WERI-Rb-1 (cell line): ENCODE results near the gene SUDS3.
A peak's percentile ranks its signal among the peaks of the same experiment; 100 is the strongest.

Source experiments
- DNase-seq: peaks from one replicate; pipeline ENCODE4 v3.0.0-alpha.2; 2020
- H3K27ac ChIP-seq: fragments of 250-450 bp; sonication (Bioruptor Pico); 2 replicates; pipeline ENCODE4 v1.5.1; 2020; ENCODE audit warnings: mild to moderate bottlenecking, moderate library complexity
- H3K27me3 ChIP-seq: fragments of 250-450 bp; sonication (Bioruptor Pico); 2 replicates; pipeline ENCODE4 v1.5.1; 2021; ENCODE audit warnings: mild to moderate bottlenecking, low read depth, moderate library complexity; ENCODE audit not compliant: insufficient read depth, severe bottlenecking
- H3K36me3 ChIP-seq: fragments of 250-450 bp; sonication (Bioruptor Pico); 2 replicates; pipeline ENCODE4 v1.5.1; 2020; ENCODE audit warnings: mild to moderate bottlenecking, moderate library complexity
- H3K4me3 ChIP-seq: 2 replicates; pipeline ENCODE4 v1.5.1; 2011; ENCODE audit warnings: low read depth, mild to moderate bottlenecking, control low read depth, low read length
- H3K9me3 ChIP-seq: fragments of 250-450 bp; sonication (Bioruptor Pico); 2 replicates; pipeline ENCODE4 v1.5.1; 2021; ENCODE audit warnings: mild to moderate bottlenecking, moderate library complexity; ENCODE audit not compliant: severe bottlenecking
- CTCF ChIP-seq: IDR thresholded peaks from 2 replicates; pipeline ENCODE4 v1.5.1; 2011; ENCODE audit warnings: low read depth, mild to moderate bottlenecking, control low read depth, inconsistent platforms, low read length

Gene SUDS3

DNA sequence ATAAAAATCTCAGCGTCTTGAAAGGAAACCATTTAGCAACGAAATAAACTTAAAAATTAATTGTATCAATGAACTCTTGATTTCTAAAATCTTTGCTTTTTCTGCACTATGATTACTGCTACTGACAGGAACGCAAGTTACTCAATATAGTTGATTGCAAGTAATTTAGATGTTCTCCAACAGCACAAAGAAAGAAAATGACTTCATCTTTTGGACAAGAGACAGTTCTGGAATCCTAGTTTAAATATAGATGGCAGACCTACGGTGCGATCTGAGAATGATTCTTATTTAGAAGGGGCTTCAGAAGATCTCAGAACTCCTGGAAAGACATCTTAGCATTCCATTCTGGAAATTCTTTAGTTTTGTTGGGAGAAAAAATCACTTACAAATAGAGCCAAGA is 1.4 kb upstream of the SUDS3 start:
- Histone ChIP-seq H3K36me3 (peaks cover 13% of the 10 kb centered on the region), H3K27me3 (no peaks in the 10 kb centered on the region), H3K4me3 (no peak overlapping the region), H3K9me3 (no peaks in the 10 kb centered on the region), H3K27ac (no peak overlapping the region)
- TF ChIP-seq CTCF = no peak
- no peak for DNase-seq

DNA sequence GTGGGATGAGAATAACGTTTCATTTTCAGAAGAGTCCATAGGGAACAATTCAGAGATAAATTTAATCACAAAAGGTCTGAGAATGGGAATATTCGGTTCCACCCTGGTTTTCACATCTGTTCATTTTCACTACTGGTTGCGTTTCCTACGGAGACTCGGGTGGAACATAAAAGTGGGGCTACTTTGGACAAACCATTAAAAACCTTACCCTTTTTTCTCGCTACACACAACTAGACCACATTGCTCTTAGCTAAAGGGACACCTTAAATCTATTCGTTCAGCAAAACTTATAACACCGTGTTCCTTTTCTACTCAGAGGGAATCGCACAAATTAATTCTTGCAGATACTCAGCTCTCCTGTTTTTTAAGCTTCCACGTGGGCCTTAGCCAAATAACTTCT is 1.0 kb upstream of the SUDS3 start:
- no peaks in the 10 kb centered on the region for H3K27me3 ChIP-seq
- TF ChIP-seq CTCF = no peak
- H3K27ac ChIP-seq = no peak overlapping the region
- H3K9me3 ChIP-seq = no peaks in the 10 kb centered on the region
- no peak overlapping the region for H3K4me3 ChIP-seq
- H3K36me3 ChIP-seq = peaks cover 17% of the 10 kb centered on the region
- DNase-seq = no peak

DNA sequence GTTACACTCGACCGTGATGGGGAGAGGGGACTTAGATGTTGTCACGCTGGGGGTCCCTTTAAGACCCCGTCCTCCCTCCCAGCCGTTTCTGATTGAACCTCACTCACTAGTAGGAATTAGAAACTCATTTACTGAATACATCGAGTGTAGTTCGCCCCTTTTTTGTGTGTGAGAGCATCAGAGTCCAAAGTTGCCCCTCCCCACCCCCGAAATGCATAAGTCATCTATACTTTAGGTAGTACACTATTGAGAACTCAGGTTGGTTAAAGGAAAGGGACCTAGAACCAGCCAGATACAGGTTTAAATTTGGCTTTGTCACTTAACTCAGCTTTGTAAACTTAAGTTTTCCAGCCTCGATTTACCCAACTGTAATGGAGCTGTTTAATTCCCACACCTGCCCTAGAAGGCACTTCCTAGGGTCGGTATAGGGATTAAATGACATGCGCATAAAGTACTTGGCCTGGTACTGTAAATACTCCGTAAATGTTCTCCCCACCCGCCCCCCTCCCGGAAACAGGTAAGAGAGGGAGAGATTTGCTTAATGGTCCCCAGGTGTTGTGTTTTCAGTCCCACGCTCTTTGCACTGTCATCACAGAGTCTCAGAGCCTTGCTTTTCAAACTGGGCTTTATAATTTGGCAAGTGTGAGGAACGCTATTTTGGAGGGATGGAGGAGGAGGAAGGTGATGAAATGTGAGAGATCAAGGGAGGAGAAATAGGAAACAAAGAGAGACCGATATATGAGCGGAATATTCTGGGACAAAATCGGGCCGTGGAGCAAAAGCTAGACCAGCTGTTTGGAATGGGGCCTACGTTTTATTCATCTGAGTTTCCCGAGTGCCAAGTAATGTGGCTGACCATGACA is 897 bp downstream of the SUDS3 start:
- Histone ChIP-seq H3K4me3 (peak overlapping the region; percentile 67), H3K9me3 (no peaks in the 10 kb centered on the region), H3K27ac (no peak overlapping the region), H3K36me3 (peaks cover 34% of the 10 kb centered on the region), H3K27me3 (no peaks in the 10 kb centered on the region)
- TF ChIP-seq CTCF = no peak
- DNase-seq = no peak

- peak; percentile 60 for DNase-seq
- Histone ChIP-seq H3K9me3 (no peaks in the 10 kb centered on the region), H3K27ac (no peak overlapping the region), H3K4me3 (peak overlapping the region; percentile 67), H3K27me3 (no peaks in the 10 kb centered on the region), H3K36me3 (peaks cover 39% of the 10 kb centered on the region)
- TF ChIP-seq CTCF = peak; percentile 76
Measured at GRCh38 chr12:118377884-118378470, 1.6 kb downstream of the SUDS3 start.

DNA sequence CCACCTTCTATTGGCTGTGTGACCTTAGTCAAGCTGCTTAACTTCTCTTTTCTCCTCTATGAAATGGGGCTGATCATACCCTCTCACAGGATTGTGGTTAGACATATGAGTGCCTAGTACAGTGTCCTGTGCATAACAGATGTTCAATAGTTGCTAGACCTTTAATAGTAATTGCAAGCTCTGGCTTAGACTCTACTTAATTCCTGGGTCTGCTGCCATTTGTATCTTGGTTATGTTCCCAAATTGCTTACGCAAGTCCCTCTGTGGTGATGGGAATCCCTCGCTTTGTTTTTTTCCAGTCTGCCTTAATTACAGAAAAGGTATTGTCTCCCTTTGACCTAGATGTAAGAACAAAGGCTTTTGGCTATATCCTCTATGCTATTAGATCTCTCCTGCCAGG is 15.1 kb downstream of the SUDS3 start:
- no peaks in the 10 kb centered on the region for H3K9me3 ChIP-seq
- H3K27me3 ChIP-seq = no peaks in the 10 kb centered on the region
- no peak for DNase-seq
- H3K4me3 ChIP-seq = no peak overlapping the region
- H3K36me3 ChIP-seq = peaks cover 66% of the 10 kb centered on the region
- H3K27ac ChIP-seq = no peak overlapping the region
- no peak for TF ChIP-seq CTCF
